Mesendoderm (in vitro differentiated cells): Measurements from ENCODE around the gene HOXA7. TPM values are rescaled to one million over a fixed set of nuclear protein-coding genes. Genes with fewer than 3 reads are reported as not detected.

Source experiments
- DNase-seq: peaks from one replicate; pipeline ENCODE4 v3.0.0; 2013
- H2AK5ac ChIP-seq: 2 replicates; pipeline ENCODE4 v1.6.1; 2013; ENCODE audit warnings: low read length, inconsistent platforms
- H2BK120ac ChIP-seq: 2 replicates; pipeline ENCODE4 v1.6.1; 2013; ENCODE audit warnings: low read depth, mild to moderate bottlenecking, low read length, moderate library complexity, mixed read lengths
- H2BK15ac ChIP-seq: replicated peaks from 2 replicates; pipeline ENCODE4 v1.6.1; 2013; ENCODE audit warnings: low read depth, mild to moderate bottlenecking, moderate library complexity
- H2BK5ac ChIP-seq: 2 replicates; pipeline ENCODE4 v1.6.1; 2013; ENCODE audit warnings: low read length, inconsistent platforms
- H3K18ac ChIP-seq: 2 replicates; pipeline ENCODE4 v1.6.1; 2013; ENCODE audit warnings: mild to moderate bottlenecking, low read length, mixed read lengths
- H3K23ac ChIP-seq: one replicate; pipeline ENCODE4 v1.6.1; 2013; ENCODE audit warnings: low read length
- H3K27ac ChIP-seq: 2 replicates; pipeline ENCODE4 v1.5.1; 2013; ENCODE audit warnings: low read depth, mild to moderate bottlenecking, inconsistent platforms, low read length, moderate library complexity
- H3K27me3 ChIP-seq: 2 replicates; pipeline ENCODE4 v1.6.1; 2013; ENCODE audit warnings: low read length, control low read depth, mild to moderate bottlenecking, inconsistent platforms; ENCODE audit not compliant: insufficient read depth, poor library complexity
- H3K36me3 ChIP-seq: 2 replicates; pipeline ENCODE4 v1.6.1; 2013; ENCODE audit warnings: low read length, inconsistent platforms; ENCODE audit not compliant: control insufficient read depth, insufficient read depth
- H3K4ac ChIP-seq: one replicate; pipeline ENCODE4 v1.6.1; 2013; ENCODE audit warnings: low read depth, mild to moderate bottlenecking, low read length, moderate library complexity
- H3K4me1 ChIP-seq: 2 replicates; pipeline ENCODE4 v1.6.1; 2013; ENCODE audit warnings: low read depth, low read length, inconsistent platforms; ENCODE audit not compliant: control insufficient read depth
- H3K4me2 ChIP-seq: 2 replicates; pipeline ENCODE4 v1.6.1; 2013; ENCODE audit warnings: low read length
- H3K4me3 ChIP-seq: 2 replicates; pipeline ENCODE4 v1.5.1; 2013; ENCODE audit warnings: mild to moderate bottlenecking, low read length
- H3K56ac ChIP-seq: one replicate; pipeline ENCODE4 v1.6.1; 2013; ENCODE audit warnings: low read length
- H3K79me1 ChIP-seq: 2 replicates; pipeline ENCODE4 v1.6.1; 2013; ENCODE audit warnings: low read length, inconsistent platforms
- H3K79me2 ChIP-seq: 2 replicates; pipeline ENCODE4 v1.6.1; 2013; ENCODE audit warnings: mild to moderate bottlenecking, low read length; ENCODE audit not compliant: control insufficient read depth, insufficient read depth
- H3K9ac ChIP-seq: 2 replicates; pipeline ENCODE4 v1.6.1; 2013; ENCODE audit warnings: low read length, inconsistent platforms
- H4K5ac ChIP-seq: one replicate; pipeline ENCODE4 v1.6.1; 2013; ENCODE audit warnings: low read length
- H4K8ac ChIP-seq: one replicate; pipeline ENCODE4 v1.6.1; 2013; ENCODE audit warnings: low read depth, mild to moderate bottlenecking, control low read depth, low read length, moderate library complexity
- WGBS: extraction: QIAGEN DNeasy Blood & Tissue Kit; methylation state at CpG from one replicate; pipeline ENCODE4 v1.1.7; 2013; ENCODE audit warnings: low lambda C conversion rate, missing lambda C conversion rate; ENCODE audit not compliant: insufficient coverage; ENCODE audit errors: extremely low coverage; 5-methylcytosine and 5-hydroxymethylcytosine counted together
- polyA plus RNA-seq, 2 experiments: library from polyadenylated mRNA; stranded (reverse); fragments of 200-250 nt; gene quantifications; one replicate each; pipeline ENCODE4 v1.2.3, GENCODE V29; 2013

HOXA7 gene
- 0.01 TPM for polyA plus RNA-seq (2013, experiment 1 of 2)
- not detected for polyA plus RNA-seq (2013, experiment 2 of 2)

- no peak within 1 kb of the TSS for H3K18ac ChIP-seq
- no peak within 1 kb of the TSS for H2AK5ac ChIP-seq
- peak within 1 kb of the TSS; percentile 35 for H3K4me2 ChIP-seq
- no peak within 1 kb of the TSS for H3K56ac ChIP-seq
- no peak within 1 kb of the TSS for H2BK5ac ChIP-seq
- H3K79me1 ChIP-seq: no peaks in the 10 kb centered on the region
- H3K4me3 ChIP-seq: no peak within 1 kb of the TSS
- H3K4ac ChIP-seq: no peak within 1 kb of the TSS
- peaks cover 92% of the 10 kb centered on the region for H3K27me3 ChIP-seq
- no peaks in the 10 kb centered on the region for H3K36me3 ChIP-seq
- no peaks in the 10 kb centered on the region for H3K4me1 ChIP-seq
- no peaks in the 10 kb centered on the region for H3K79me2 ChIP-seq
- no peak within 1 kb of the TSS for H2BK120ac ChIP-seq
- no peak within 1 kb of the TSS for H4K8ac ChIP-seq
- peak within 1 kb of the TSS; percentile 66 for H3K23ac ChIP-seq
- H3K27ac ChIP-seq: no peak within 1 kb of the TSS
- no CpG with 5 or more reads among the region's 33 CpGs for WGBS
- no peak for DNase-seq
- H2BK15ac ChIP-seq: no peak within 1 kb of the TSS
- H3K9ac ChIP-seq: no peak within 1 kb of the TSS
- no peak within 1 kb of the TSS for H4K5ac ChIP-seq
Observed at GRCh38 chr7:27156508-27156898, at the start of gene HOXA7. Gene HOXA7, minus strand, starts transcription at chr7:27156675. Its CDS starts 130 bp downstream, at chr7:27156545.

- no peaks in the 10 kb centered on the region for H3K79me2 ChIP-seq
- no peaks in the 10 kb centered on the region for H3K36me3 ChIP-seq
Observed at GRCh38 chr7:27205325-27206280, 49.1 kb upstream of the HOXA7 start.

GRCh38 chr7:27204851-27205322 lies 48.4 kb upstream of the HOXA7 start:
- H4K8ac ChIP-seq: no peak overlapping the region
- no peak overlapping the region for H3K9ac ChIP-seq
- H3K23ac ChIP-seq: no peak overlapping the region
- no peaks in the 10 kb centered on the region for H3K79me1 ChIP-seq
- H2BK5ac ChIP-seq: no peak overlapping the region
- no peak overlapping the region for H3K56ac ChIP-seq
- peaks cover 3% of the 10 kb centered on the region for H3K4me1 ChIP-seq
- H3K27ac ChIP-seq: no peak overlapping the region
- no peak overlapping the region for H2BK15ac ChIP-seq
- no peak overlapping the region for H2BK120ac ChIP-seq
- H3K79me2 ChIP-seq: no peaks in the 10 kb centered on the region
- peak overlapping the region; percentile 8 for H3K4me2 ChIP-seq
- H3K18ac ChIP-seq: no peak overlapping the region
- no peak overlapping the region for H2AK5ac ChIP-seq
- peaks cover 89% of the 10 kb centered on the region for H3K27me3 ChIP-seq
- WGBS: no CpG with 5 or more reads among the region's 41 CpGs
- H3K36me3 ChIP-seq: no peaks in the 10 kb centered on the region
- H4K5ac ChIP-seq: no peak overlapping the region
- no peak overlapping the region for H3K4ac ChIP-seq
- H3K4me3 ChIP-seq: no peak overlapping the region
- DNase-seq: peak; percentile 61

More at GRCh38 chr7:27205325-27206280, 49.1 kb upstream of the HOXA7 start:
- H3K4me3 ChIP-seq: no peak overlapping the region
- no peak overlapping the region for H3K4me2 ChIP-seq
- no peak overlapping the region for H3K9ac ChIP-seq
- no peak overlapping the region for H4K8ac ChIP-seq
- DNase-seq: no peak
- WGBS: no CpG with 5 or more reads among the region's 52 CpGs
- peaks cover 85% of the 10 kb centered on the region for H3K27me3 ChIP-seq
- no peak overlapping the region for H2BK120ac ChIP-seq
- H2BK15ac ChIP-seq: no peak overlapping the region
- H3K4me1 ChIP-seq: peaks cover 2% of the 10 kb centered on the region
- H4K5ac ChIP-seq: no peak overlapping the region
- H3K23ac ChIP-seq: peak overlapping the region; percentile 74
- H3K18ac ChIP-seq: no peak overlapping the region
- no peak overlapping the region for H3K56ac ChIP-seq
- no peak overlapping the region for H2BK5ac ChIP-seq
- no peak overlapping the region for H3K27ac ChIP-seq
- no peaks in the 10 kb centered on the region for H3K79me1 ChIP-seq
- no peak overlapping the region for H3K4ac ChIP-seq
- no peak overlapping the region for H2AK5ac ChIP-seq

GRCh38 chr7:27203964-27204594 lies 47.6 kb upstream of the HOXA7 start:
- H4K5ac ChIP-seq: no peak overlapping the region
- DNase-seq: no peak
- H2BK15ac ChIP-seq: no peak overlapping the region
- H3K36me3 ChIP-seq: no peaks in the 10 kb centered on the region
- H3K4ac ChIP-seq: no peak overlapping the region
- no peak overlapping the region for H3K18ac ChIP-seq
- peaks cover 84% of the 10 kb centered on the region for H3K27me3 ChIP-seq
- H2AK5ac ChIP-seq: no peak overlapping the region
- H4K8ac ChIP-seq: no peak overlapping the region
- H3K56ac ChIP-seq: no peak overlapping the region
- no peak overlapping the region for H2BK5ac ChIP-seq
- no peaks in the 10 kb centered on the region for H3K79me1 ChIP-seq
- WGBS: no CpG with 5 or more reads among the region's 4 CpGs
- no peak overlapping the region for H3K9ac ChIP-seq
- no peak overlapping the region for H3K4me2 ChIP-seq
- H2BK120ac ChIP-seq: no peak overlapping the region
- peaks cover 3% of the 10 kb centered on the region for H3K4me1 ChIP-seq
- H3K23ac ChIP-seq: no peak overlapping the region
- H3K4me3 ChIP-seq: no peak overlapping the region
- H3K27ac ChIP-seq: no peak overlapping the region
- H3K79me2 ChIP-seq: no peaks in the 10 kb centered on the region

- no peak overlapping the region for H2BK120ac ChIP-seq
- no peak overlapping the region for H2BK5ac ChIP-seq
- H4K8ac ChIP-seq: no peak overlapping the region
- DNase-seq: no peak
- no peak overlapping the region for H3K9ac ChIP-seq
- H3K4ac ChIP-seq: no peak overlapping the region
- H3K4me2 ChIP-seq: no peak overlapping the region
- no peak overlapping the region for H2AK5ac ChIP-seq
- peaks cover 85% of the 10 kb centered on the region for H3K27me3 ChIP-seq
- H3K79me1 ChIP-seq: no peaks in the 10 kb centered on the region
- no peaks in the 10 kb centered on the region for H3K36me3 ChIP-seq
- no CpG with 5 or more reads among the region's 10 CpGs for WGBS
- H3K18ac ChIP-seq: no peak overlapping the region
- no peak overlapping the region for H3K27ac ChIP-seq
- no peak overlapping the region for H3K23ac ChIP-seq
- no peaks in the 10 kb centered on the region for H3K79me2 ChIP-seq
- no peak overlapping the region for H4K5ac ChIP-seq
- H3K4me1 ChIP-seq: peaks cover 3% of the 10 kb centered on the region
- no peak overlapping the region for H3K56ac ChIP-seq
- no peak overlapping the region for H3K4me3 ChIP-seq
- no peak overlapping the region for H2BK15ac ChIP-seq
Observed at GRCh38 chr7:27203365-27203953, 47.0 kb upstream of the HOXA7 start.
